Aorta (tissue), 5 donors: Measurements from ENCODE around the gene USP14. TPM values are rescaled to one million over a fixed set of nuclear protein-coding genes. Genes with fewer than 3 reads are reported as not detected.

Experiments
- ATAC-seq: fragments of 200-7000 bp; cut with Tn5 transposase; one replicate; pipeline ENCODE4 v1.9.1; 2022; ENCODE audit warnings: moderate library complexity; ENCODE audit not compliant: low FRiP score
- DNase-seq, 2 donors: peaks; one replicate each; pipeline ENCODE4 v3.0.0-alpha.2; 2020
- H3K27ac ChIP-seq, 2 donors: one replicate each; pipeline ENCODE4 v1.5.1; 2013; ENCODE audit warnings: low read length in 2 of 2, mild to moderate bottlenecking in 2 of 2, moderate library complexity in 2 of 2, control low read depth in 1 of 2, inconsistent platforms in 1 of 2, low read depth in 1 of 2
- H3K27me3 ChIP-seq, 2 donors: one replicate each; pipeline ENCODE4 v1.6.1; 2013; ENCODE audit warnings: control low read depth in 1 of 2, low read length in 1 of 2, mild to moderate bottlenecking in 1 of 2, moderate library complexity in 1 of 2; ENCODE audit not compliant: insufficient read depth in 2 of 2, control insufficient read depth in 1 of 2
- H3K36me3 ChIP-seq, 2 donors: one replicate each; pipeline ENCODE4 v1.6.1; 2013; ENCODE audit warnings: control low read depth in 1 of 2, low read length in 1 of 2, mild to moderate bottlenecking in 1 of 2; ENCODE audit not compliant: insufficient read depth in 2 of 2, control insufficient read depth in 1 of 2
- H3K4me1 ChIP-seq, 2 donors: one replicate each; pipeline ENCODE4 v1.6.1; 2013; ENCODE audit warnings: low read length in 2 of 2, control low read depth in 1 of 2, mild to moderate bottlenecking in 1 of 2, moderate library complexity in 1 of 2; ENCODE audit not compliant: insufficient read depth in 2 of 2, control insufficient read depth in 1 of 2
- H3K4me3 ChIP-seq, 2 donors: one replicate each; pipeline ENCODE4 v1.5.1; 2013; ENCODE audit warnings: low read length in 2 of 2, control low read depth in 1 of 2, mild to moderate bottlenecking in 1 of 2
- H3K9me3 ChIP-seq: one replicate; pipeline ENCODE4 v1.6.1; 2013; ENCODE audit warnings: mild to moderate bottlenecking, low read length; ENCODE audit not compliant: control insufficient read depth
- WGBS, 2 donors: extraction: QIAGEN DNeasy Blood & Tissue Kit; methylation state at CpG; one replicate each; pipeline ENCODE4 v1.1.7; 2013; 5-methylcytosine and 5-hydroxymethylcytosine counted together
- intact Hi-C, 2 donors: fragments of 100-400 bp; cut with DNase I; formaldehyde crosslinking; loops; one replicate each; pipeline versions ENCODE4 v1.14.2 to v1.15.0; 2022
- polyA plus RNA-seq, 2 donors: library from polyadenylated mRNA; stranded (reverse); fragments of 200-250 nt; gene quantifications; one replicate each; pipeline ENCODE4 v1.2.3, GENCODE V29; 2013
- total RNA-seq, 2 donors: library from RNA; stranded (reverse); fragmentation: NEBNext Ultra II Directional; extraction: Animal tissue kit (Norgen Biotek cat#: 25700); gene quantifications; one replicate each; pipeline ENCODE4 v1.2.1, GENCODE V29; 2021
- donor health status: healthy with polysubstance abuse.
- donor health status: Bipolar disorder and iron deficiency.
- donor health status: DM: no; HTN: no; CAD: no.
- donor health status: DM: no; HTN: no; CAD: no.
- donor health status: DM: yes; HTN: yes; CAD: no.

Gene USP14
- total and polyA plus RNA-seq, 4 donors = 20.3 to 49.4 (median 34.3) TPM

DNA sequence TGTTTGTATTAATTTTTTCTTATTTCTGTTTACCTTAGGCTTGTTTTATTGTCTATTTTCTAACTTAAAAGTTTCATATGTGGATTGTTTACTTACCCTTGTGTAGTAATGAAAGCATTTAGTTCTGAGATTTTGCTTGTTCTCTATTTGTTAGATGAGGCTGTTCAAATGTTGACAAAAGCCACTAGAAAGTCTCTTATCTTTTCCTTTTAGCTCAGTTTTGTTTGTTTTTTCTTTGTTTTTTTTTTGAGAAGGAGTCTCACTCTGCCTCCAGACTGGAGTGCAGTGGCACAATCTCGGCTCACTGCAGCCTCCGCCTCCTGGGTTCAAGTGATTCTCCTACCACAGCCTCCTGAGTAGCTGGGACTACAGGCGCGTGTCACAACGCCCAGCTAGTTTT, 30.9 kb downstream of the USP14 start:
- Histone ChIP-seq H3K9me3 (no peaks in the 10 kb centered on the region), H3K4me3 (no peak overlapping the region), H3K27me3 (no peaks in the 10 kb centered on the region), H3K4me1 (no peaks in the 10 kb centered on the region), H3K36me3 (peaks cover 0 to 2% of the 10 kb centered on the region in 2 donors), H3K27ac (no peak overlapping the region)
- no peak for ATAC-seq
- intact Hi-C loops = no loop called here
- 91 to 94% methylated on average over 5 of the region's 5 CpGs for WGBS, 2 donors
- DNase-seq = no peak

DNA sequence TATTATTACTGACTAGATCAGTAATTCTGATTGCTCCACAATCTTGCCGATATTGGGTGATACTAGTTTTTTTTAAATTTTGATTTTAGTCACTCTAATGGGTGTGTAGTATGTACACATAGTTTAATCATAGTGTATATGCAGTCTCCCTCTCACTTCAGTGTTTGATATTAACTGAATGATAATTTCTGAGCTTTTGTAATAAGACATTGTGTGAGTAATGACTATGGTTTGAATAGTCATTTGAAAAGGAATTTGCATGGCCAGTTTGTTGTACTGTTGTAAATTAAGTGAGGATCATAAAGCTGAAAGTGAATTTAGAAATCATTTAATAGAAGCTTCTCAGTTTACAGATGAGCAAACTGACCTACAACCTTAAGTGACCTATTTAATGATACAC, 33.4 kb downstream of the USP14 start:
- Histone ChIP-seq H3K27ac (no peak overlapping the region), H3K4me3 (no peak overlapping the region), H3K36me3 (peaks cover 0 to under 1% of the 10 kb centered on the region in 2 donors), H3K9me3 (no peaks in the 10 kb centered on the region), H3K4me1 (no peaks in the 10 kb centered on the region), H3K27me3 (no peaks in the 10 kb centered on the region)
- intact Hi-C loops = no loop called here
- ATAC-seq (no peak), DNase-seq (no peak)
- 95 to 100% methylated on average over 1 of the region's 1 CpG for WGBS, 2 donors

DNA sequence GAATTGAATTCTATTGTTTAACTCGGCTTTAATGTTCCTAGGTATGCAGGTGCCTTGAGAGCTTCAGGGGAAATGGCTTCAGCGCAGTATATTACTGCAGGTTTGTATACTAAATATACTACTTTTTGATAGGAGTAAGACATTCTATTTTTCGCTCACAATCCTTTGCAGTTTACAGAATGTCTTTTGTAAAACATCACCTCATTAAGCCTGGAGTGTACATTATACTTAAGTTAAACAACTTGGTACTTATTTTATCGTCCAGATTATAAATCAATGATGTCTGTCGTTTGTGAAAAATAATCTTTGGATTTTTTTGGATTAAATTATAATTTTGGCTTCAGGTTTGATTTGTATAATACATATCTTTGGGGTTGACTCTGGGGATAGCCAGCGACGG, 34.4 kb downstream of the USP14 start:
- H3K36me3 ChIP-seq = peaks cover 0 to 4% of the 10 kb centered on the region in 2 donors
- DNase-seq = no peak
- no peak overlapping the region for H3K4me3 ChIP-seq
- H3K27ac ChIP-seq = no peak overlapping the region
- 93 to 95% methylated on average over 7 of the region's 7 CpGs for WGBS, 2 donors
- intact Hi-C loops = no loop called here
- no peaks in the 10 kb centered on the region for H3K9me3 ChIP-seq
- H3K4me1 ChIP-seq = no peaks in the 10 kb centered on the region
- no peaks in the 10 kb centered on the region for H3K27me3 ChIP-seq
- ATAC-seq = no peak

DNA sequence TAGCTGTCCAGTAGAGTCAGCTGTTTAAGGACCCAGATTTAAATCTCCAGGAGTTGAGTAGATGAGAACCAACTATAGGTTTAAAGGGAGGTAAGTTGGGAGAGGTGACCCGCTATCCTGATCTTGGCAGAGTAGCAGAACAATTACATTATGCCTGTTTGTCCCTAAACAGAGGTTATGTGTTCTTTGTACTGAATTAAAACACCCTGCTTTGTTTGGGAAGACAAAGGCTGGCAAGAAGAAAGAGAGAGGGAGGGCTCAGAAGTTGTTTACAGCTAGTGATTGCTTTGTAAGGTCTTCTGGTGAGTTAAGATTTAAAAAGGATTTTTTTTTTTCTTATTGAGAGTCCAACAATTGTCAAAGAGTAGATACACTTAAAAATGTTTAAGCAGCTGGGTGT, 37.3 kb downstream of the USP14 start:
- intact Hi-C loops = no loop called here
- ATAC-seq = no peak
- H3K9me3 ChIP-seq = no peaks in the 10 kb centered on the region
- peaks cover 4 to 9% of the 10 kb centered on the region in 2 donors for H3K36me3 ChIP-seq
- H3K27me3 ChIP-seq = no peaks in the 10 kb centered on the region
- 97 to 100% methylated on average over 1 of the region's 1 CpG for WGBS, 2 donors
- H3K4me3 ChIP-seq = no peak overlapping the region
- no peak for DNase-seq
- no peaks in the 10 kb centered on the region for H3K4me1 ChIP-seq
- H3K27ac ChIP-seq = no peak overlapping the region

DNA sequence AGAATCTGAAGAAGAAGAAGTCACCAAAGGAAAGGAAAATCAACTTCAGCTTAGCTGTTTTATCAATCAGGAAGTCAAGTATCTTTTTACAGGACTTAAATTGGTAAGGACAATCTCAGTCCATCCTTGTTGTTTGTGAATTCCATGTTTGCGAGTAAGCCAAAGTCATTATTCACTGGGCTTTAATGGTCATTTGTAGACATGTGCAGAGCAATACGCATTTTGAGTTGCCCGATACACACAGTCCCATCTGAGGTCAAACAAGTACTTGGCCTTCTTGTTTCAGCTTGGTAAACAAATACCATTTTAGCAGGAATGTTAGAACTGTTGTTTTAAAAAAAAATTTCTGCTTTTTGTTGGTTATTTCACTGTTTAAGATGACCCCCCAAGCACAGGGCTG, 40.9 kb downstream of the USP14 start:
- Histone ChIP-seq H3K4me1 (no peaks in the 10 kb centered on the region), H3K27me3 (no peaks in the 10 kb centered on the region), H3K36me3 (peaks cover 7 to 11% of the 10 kb centered on the region in 2 donors), H3K9me3 (no peaks in the 10 kb centered on the region), H3K4me3 (no peak overlapping the region), H3K27ac (no peak overlapping the region)
- intact Hi-C loops = no loop called here
- DNase-seq (no peak), ATAC-seq (no peak)
- 98% methylated on average over 3 of the region's 3 CpGs for WGBS, 2 donors

DNA sequence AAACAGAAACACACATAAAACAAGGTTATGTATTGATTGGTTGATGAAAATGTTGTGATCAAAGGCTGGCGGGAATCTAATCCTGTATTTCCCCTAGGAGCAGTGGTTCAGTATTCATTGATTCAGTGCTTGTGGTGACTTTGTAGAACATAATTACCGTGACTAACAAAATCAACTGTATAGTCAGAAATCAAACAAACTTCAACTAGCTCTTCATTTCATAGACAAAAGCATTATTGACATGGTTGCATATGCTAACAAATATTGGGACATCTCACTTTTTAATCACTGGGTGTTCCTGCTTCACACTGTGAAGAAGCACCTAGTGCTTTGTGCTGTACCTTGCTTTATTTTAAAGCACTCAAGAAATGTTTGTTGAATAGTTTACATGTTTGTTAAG, 41.4 kb downstream of the USP14 start:
- Histone ChIP-seq H3K4me1 (no peaks in the 10 kb centered on the region), H3K4me3 (no peak overlapping the region), H3K27me3 (no peaks in the 10 kb centered on the region), H3K9me3 (no peaks in the 10 kb centered on the region), H3K27ac (no peak overlapping the region), H3K36me3 (peaks cover 8 to 11% of the 10 kb centered on the region in 2 donors)
- WGBS, 2 donors = 97 to 99% methylated on average over 2 of the region's 2 CpGs
- DNase-seq = no peak
- ATAC-seq = no peak
- intact Hi-C loops = no loop called here

DNA sequence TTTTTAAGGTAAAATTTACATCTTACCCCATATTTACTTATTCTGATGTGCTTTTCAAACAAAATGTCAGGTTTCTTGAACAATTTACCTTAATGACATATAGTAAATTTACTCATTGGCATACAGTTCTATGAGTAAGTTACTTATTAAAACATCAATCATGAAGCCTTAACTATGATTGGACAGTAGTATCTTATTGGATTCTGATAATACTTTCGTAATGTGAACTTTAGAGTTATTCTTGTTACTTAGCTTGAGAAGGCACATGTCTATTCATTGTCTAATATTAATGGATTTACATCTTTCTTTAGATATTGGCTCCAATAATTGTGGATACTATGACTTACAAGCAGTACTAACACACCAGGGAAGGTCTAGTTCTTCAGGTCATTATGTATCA, 51.7 kb downstream of the USP14 start:
- no peak overlapping the region for H3K27ac ChIP-seq
- no peak overlapping the region for H3K4me3 ChIP-seq
- no peak for ATAC-seq
- no peaks in the 10 kb centered on the region for H3K4me1 ChIP-seq
- peaks cover 7 to 10% of the 10 kb centered on the region in 2 donors for H3K36me3 ChIP-seq
- H3K27me3 ChIP-seq = no peaks in the 10 kb centered on the region
- no peak for DNase-seq
- no peaks in the 10 kb centered on the region for H3K9me3 ChIP-seq
- 97 to 98% methylated on average over 1 of the region's 1 CpG for WGBS, 2 donors
- intact Hi-C loops = no loop called here

DNA sequence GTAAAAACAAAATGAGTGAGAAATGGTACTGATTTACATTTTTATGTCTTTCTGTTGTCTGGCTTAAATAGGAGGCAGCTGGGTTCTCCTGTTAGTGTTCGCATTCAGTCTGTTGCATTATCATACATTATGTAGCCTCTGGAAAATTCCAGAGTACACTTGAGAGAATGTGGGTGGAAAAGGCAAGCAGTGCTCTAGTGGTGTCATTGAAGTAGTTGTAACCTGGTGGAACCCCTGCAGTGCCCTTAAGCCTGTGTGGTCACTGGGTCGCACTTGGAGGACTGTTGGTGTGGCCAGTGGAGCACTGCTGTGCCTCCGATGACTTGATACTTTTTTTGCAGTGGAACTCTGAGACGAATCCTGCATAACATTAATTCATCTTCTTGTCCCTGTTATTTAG, 52.4 kb downstream of the USP14 start:
- Histone ChIP-seq H3K4me3 (no peak overlapping the region), H3K9me3 (no peaks in the 10 kb centered on the region), H3K4me1 (no peaks in the 10 kb centered on the region), H3K36me3 (peaks cover 4 to 6% of the 10 kb centered on the region in 2 donors), H3K27ac (no peak overlapping the region), H3K27me3 (no peaks in the 10 kb centered on the region)
- intact Hi-C loops = no loop called here
- ATAC-seq = no peak
- no peak for DNase-seq
- whole genome bisulfite sequencing, 2 donors = 95% methylated on average over 4 of the region's 4 CpGs

DNA sequence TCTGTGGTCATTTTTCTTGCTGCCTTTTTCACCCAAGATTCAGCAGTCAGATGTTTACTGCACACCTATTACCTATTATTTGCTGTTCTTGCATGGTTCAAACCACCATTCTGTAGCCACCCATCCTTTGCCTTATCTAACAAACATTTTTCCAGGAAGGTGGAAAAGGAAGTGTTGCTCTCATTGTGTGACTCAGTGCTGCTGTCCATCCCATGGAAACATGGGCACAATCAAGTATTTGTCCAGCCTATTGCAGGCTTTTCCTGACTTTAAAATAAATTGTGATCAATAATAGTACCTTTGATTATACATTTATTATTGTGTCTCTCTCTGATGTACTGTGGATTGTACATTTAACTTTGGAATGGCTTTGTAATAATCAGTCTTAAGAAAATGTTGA, 53.2 kb downstream of the USP14 start:
- Histone ChIP-seq H3K9me3 (no peaks in the 10 kb centered on the region), H3K4me3 (no peak overlapping the region), H3K27me3 (no peaks in the 10 kb centered on the region), H3K4me1 (no peaks in the 10 kb centered on the region), H3K27ac (no peak overlapping the region), H3K36me3 (peaks cover 3 to 6% of the 10 kb centered on the region in 2 donors)
- DNase-seq (no peak), ATAC-seq (no peak)
- intact Hi-C loops = no loop called here
